NCI-H2081 treated with DMSO at 0.1 percent for 48 hours (cell line): ENCODE measurements around the gene IFI27L1.

Source experiments
- DNase-seq: peaks from one replicate; lab custom pipeline; 2025; lab: John Stamatoyannopoulos, UW

The IFI27L1 gene

GRCh38 chr14:94113908-94114588, 32.9 kb downstream of the IFI27L1 start:
- no peak for DNase-seq

DNA sequence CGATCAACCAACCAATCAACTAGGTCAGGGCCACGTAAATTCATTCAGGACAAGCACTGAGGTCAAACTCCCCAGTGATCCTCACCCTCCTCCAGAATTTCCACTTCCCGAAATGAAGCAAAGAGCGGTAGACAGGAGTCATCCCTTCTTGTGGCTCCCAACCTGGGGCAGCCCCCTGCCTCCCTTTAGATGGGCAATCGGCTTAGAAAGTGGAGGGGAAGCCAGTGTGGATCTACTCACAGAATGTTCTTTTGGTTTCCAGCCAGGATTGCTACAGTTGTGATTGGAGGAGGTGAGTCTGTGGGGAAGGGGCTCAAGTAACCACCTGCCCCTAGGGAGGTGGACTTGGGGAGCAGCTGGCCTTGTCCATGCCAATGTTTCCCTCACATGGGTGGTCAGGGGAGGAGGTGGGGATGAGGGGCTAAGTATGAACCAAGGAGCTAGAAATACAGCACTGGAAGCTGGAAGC, 33.5 kb downstream of the IFI27L1 start:
- no peak for DNase-seq

GRCh38 chr14:94115058-94115591, 34.0 kb downstream of the IFI27L1 start:
- DNase-seq = no peak

- no peak for DNase-seq
These were observed 34.5 kb downstream of the IFI27L1 start for GRCh38 chr14:94115631-94116030.

GRCh38 chr14:94116701-94117100, 35.6 kb downstream of the IFI27L1 start:
- no peak for DNase-seq

DNA sequence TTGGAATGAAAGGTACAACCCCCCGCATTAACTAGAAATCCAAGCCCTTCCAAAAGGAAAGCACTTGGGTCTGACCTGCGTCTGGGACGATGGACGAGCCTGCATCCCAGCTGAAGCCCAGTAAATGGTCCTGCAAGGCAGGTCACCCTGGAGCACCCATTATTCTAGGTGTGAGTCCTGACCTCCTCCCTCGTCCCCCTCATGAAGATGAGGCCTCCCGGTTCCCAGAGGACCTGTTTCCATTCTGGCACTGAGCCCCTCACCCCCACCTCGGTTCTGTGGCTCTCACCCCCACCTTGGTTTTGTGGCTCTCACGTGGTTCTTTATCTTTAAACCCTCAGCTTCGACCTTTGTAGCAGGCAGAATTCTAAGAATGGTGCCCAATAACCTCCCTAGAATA, 36.7 kb downstream of the IFI27L1 start:
- DNase-seq = no peak

GRCh38 chr14:94119071-94119470, 38.0 kb downstream of the IFI27L1 start:
- DNase-seq = no peak

DNA sequence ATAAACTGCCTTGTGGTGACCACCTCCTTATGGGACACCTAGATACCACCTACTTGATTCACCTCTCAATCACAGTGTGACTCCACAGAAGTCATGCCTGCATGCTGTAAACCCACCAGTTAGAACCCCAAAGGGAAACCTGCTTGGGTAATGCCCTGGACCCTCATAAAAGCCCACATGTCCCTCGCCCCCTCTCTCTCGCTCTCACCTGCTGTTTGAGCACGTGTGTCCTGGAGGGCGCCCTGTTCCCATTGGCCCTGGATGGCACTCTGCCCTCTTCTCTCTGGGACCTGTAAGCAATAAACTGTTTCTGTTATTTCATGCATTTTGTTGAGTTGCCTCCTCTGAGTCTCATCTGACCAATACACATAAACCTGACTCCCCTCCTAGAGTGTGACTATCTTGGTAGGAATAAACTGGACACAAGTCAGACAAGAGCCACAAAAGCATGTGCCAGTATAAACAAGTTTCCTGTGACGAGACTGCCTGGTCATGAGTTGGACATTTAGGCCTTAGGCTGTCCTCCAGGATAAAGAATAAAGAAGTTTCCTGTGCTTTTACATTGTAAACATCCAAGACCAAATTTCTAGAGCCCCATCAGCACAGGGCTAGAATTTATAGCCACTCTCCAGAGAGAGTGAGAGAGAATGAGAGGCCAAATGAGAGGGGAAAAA, 39.7 kb downstream of the IFI27L1 start:
- no peak for DNase-seq

- DNase-seq = no peak
These were observed 40.4 kb downstream of the IFI27L1 start for GRCh38 chr14:94121485-94121884.

DNA sequence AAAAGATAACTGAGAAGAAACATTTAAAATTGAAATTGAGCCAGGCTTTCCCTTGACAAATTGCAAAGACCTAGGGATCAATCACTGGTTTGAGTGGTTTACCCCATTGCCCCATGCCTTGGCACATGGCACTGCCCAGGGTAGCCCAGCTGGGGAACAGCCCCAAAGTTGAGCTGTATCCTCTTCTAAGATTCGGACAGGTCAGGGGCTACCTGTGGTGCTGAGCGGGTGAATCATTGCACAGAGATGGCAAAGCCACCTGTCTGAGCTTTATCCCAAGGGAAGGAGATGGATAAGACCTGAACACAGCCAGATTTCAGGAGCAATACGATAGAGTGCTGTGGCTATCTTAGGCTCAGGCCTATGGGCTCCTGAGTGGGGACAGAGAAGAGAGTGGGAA, 41.3 kb downstream of the IFI27L1 start:
- no peak for DNase-seq

- DNase-seq = no peak
These were observed 42.2 kb downstream of the IFI27L1 start for GRCh38 chr14:94123296-94123695.

- DNase-seq = no peak
These were observed 42.8 kb downstream of the IFI27L1 start for GRCh38 chr14:94123868-94124267.

GRCh38 chr14:94124582-94125377, 43.7 kb downstream of the IFI27L1 start:
- no peak for DNase-seq

GRCh38 chr14:94125659-94126418, 44.7 kb downstream of the IFI27L1 start:
- no peak for DNase-seq

DNA sequence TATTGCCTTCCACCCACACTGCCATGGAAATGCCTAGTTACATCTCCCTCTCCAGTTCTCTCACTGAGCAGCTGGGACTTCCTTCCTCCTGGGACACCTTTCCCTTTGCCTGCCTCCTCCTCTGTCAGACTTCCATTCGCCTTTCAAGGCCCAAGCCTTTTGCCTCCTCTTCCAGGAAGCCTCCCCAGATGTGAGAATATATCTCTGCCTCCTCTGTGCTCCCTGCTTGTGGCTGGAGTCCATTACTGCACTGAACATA, 45.2 kb downstream of the IFI27L1 start:
- DNase-seq = no peak

DNA sequence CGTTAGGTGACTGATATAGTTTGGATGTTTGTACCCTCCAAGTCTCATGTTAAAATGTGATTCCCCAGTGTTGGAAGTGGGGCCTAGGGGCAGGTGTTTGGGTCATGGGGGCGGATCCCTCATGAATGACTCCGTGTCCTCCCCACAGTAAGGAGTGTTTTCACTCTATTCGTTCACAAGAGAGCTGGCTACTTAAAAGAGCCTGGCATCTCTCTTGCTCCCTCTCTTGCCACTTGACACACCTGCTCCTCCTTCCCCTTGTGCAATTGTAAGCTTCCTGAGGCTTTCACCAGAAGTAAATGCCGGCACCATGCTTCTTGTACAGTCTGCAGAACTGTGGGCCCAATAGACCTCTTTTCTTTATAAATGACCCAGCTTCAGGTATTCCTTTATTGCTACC, 45.7 kb downstream of the IFI27L1 start:
- DNase-seq = no peak

DNA sequence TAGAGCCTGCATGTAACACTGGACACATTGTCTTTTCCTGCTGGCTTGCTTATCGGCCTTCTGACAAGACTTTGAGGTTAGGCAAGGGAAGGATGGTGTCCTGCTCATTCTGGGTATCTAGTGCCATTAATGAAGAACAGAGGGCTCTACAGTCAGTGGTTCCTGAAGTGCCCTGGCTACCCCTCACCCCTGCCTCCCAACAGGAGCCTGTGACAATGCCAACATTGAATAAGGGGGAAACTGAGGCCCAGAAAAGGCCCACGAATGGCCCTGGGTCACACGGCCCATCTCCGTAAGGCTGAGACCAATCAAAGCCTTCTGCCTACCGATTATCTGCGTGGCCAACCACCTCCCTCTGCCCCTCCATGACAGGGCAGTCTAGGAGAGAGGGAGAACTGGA, 46.2 kb downstream of the IFI27L1 start:
- DNase-seq = no peak

DNA sequence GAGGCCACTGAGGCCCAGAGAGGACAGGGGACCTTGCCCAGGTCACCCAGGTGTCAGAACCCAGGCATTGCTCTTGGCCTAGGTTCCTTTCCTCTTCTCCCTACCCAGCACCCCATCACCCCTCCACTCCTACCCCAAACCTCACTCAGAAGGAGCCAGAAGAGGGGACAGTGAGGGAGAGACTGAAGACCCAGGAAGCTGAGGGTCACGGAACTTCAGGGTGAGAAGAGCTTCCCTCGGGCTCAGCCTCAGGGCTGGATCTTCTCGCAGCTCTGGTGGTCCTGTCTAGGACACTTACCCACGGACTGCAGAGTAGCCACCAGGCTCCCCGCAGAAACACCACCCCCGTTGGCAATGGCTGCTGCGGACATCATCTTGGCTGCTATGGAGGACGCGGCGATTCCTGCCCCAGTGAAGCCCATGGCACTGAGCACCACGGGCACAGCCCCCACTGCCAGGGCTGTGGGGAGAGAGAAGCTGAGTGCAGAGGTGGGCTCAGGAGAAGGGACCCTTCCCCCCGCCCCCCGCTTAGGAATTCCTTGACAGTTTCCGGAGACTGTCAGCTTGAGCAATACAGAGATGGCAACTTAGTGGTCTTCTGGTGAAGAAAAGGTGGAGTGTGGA, 47.2 kb downstream of the IFI27L1 start:
- no peak for DNase-seq

DNA sequence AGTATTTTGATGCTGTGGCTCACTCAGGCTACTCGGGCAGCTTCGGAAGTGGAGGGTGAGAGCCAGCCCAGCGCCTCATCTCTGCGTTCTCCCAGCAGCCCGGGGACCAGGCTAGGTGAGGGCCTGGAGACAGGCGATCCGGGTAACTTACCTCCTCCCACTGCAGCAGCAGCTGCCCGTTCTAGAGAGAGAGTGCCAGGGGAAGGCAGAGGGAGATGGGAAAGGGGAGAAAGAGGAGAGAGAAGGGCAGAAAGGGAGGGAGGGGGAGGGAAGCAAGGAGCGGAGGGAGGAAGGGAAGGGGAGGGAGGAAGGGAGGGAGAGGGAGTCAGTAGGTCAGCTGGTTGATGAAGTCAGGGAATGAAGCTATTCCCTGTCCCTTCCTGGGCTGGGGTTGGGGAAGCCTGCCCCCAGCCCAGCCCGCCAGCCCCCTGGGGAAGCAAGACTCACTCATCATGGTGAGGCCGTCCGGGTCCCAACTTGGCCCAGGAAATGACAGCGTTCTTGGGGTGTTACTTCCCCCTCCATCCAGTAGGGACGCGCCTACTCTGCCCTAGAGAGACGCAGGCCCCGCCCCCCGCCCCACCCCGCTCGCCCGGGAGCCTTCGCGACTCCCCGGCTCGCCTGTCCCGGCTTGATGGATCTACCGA, 48.1 kb downstream of the IFI27L1 start, which contains the start of gene IFI27L2:
TSS of gene IFI27L2 (minus strand) at position 494 of the 647 bp plus-strand sequence. CDS start at position 454, 40 bp downstream.
- DNase-seq = no peak

GRCh38 chr14:94129758-94130414, 48.8 kb downstream of the IFI27L1 start:
- DNase-seq = no peak
